ENCODE data around the gene NRG2. TPM values are rescaled to one million over a fixed set of nuclear protein-coding genes. Genes with fewer than 3 reads are reported as not detected.

The NRG2 gene
- total and polyA plus RNA-seq, 2 of the 4 experiments (the other 2 are of a cell fraction), result 0.18 TPM; not detected in 1

DNA sequence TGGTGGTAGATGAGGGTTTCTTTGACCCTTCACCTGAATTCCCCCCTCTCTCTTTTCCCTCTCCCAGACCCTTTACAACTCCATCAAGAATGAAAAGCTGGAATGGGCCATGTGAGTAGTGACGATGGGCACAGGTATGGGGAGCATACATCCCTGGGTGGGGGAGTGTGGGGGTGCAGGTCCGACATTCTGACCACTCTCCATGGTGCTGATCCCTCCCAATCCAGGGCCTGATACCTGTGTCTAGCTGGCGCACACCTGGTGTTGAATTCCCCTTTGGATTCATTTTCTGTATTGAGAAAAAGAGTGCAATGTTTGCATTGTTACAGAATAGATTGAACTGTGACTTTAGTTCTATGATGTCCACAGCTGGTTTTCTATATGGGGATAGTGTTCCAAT is 207.4 kb downstream of the NRG2 start:
- no peak overlapping the region for H3K14ac ChIP-seq (replicated peaks; ENCODE audit: low read depth, low read length)
- no peak overlapping the region for H4K5ac ChIP-seq (ENCODE audit: low read depth, low read length)
- H3K18ac ChIP-seq (ENCODE audit: low read depth, low read length), result no peak overlapping the region
- H2BK20ac ChIP-seq (ENCODE audit: low read depth, low read length), result no peak overlapping the region
- no peaks in the 10 kb centered on the region for H3K79me1 ChIP-seq (ENCODE audit: low read depth in 1 of 2, low read length in 2 of 2)
- POLR2A ChIA-PET (ENCODE audit: unreplicated experiment), result no interaction called here
- no peak overlapping the region for H3K4me3 ChIP-seq (ENCODE audit: insufficient read depth, low read depth, low read length)
- no peak overlapping the region for H4K8ac ChIP-seq (ENCODE audit: low read depth in 2 of 2, low read length in 2 of 2)
- H3K27ac ChIP-seq (ENCODE audit: insufficient read depth, low read length), result no peak overlapping the region
- dilution Hi-C loops (cut with HindIII; ENCODE audit: low sequenced_read_pairs, unreplicated experiment) (no loop called here), in situ Hi-C loops (cut with MboI; ENCODE audit: low sequenced_read_pairs) (no loop called here), intact Hi-C loops (cut with micrococcal nuclease) (no loop called here)
- ATAC-seq (ENCODE audit: low read depth), result no peak
- no peak for DNase-seq
- TF ChIP-seq NFE2L2 (IDR thresholded peaks at IDR 0.05; ENCODE audit: low read depth, low read length), result no peak
- TF ChIP-seq ELK1 (IDR thresholded peaks at IDR 0.05; ENCODE audit: borderline replicate concordance, low read depth, low read length), result no peak
- no peak for TF ChIP-seq RCOR1 (IDR thresholded peaks at IDR 0.05; ENCODE audit: insufficient replicate concordance, low read length)
- TF ChIP-seq, protein P1, sequence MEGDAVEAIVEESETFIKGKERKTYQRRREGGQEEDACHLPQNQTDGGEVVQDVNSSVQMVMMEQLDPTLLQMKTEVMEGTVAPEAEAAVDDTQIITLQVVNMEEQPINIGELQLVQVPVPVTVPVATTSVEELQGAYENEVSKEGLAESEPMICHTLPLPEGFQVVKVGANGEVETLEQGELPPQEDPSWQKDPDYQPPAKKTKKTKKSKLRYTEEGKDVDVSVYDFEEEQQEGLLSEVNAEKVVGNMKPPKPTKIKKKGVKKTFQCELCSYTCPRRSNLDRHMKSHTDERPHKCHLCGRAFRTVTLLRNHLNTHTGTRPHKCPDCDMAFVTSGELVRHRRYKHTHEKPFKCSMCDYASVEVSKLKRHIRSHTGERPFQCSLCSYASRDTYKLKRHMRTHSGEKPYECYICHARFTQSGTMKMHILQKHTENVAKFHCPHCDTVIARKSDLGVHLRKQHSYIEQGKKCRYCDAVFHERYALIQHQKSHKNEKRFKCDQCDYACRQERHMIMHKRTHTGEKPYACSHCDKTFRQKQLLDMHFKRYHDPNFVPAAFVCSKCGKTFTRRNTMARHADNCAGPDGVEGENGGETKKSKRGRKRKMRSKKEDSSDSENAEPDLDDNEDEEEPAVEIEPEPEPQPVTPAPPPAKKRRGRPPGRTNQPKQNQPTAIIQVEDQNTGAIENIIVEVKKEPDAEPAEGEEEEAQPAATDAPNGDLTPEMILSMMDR (conservative IDR thresholded peaks at IDR 0.05; ENCODE audit: low read depth, low read length), result no peak
- no peak for TF ChIP-seq FOS (IDR thresholded peaks at IDR 0.05; ENCODE audit: low read depth, low read length)
- no peak for TF ChIP-seq MAZ (IDR thresholded peaks at IDR 0.05; ENCODE audit: borderline replicate concordance, low read depth, low read length)
- no peak for TF ChIP-seq BHLHE40 (IDR thresholded peaks at IDR 0.05; ENCODE audit: low read depth, low read length)
- TF ChIP-seq SMC3 (IDR thresholded peaks at IDR 0.05; ENCODE audit: low read depth, low read length), result no peak
- no peak for TF ChIP-seq MXI1 (IDR thresholded peaks at IDR 0.05; ENCODE audit: borderline replicate concordance, low read depth, low read length)
- no peak for TF ChIP-seq RAD21 (IDR thresholded peaks at IDR 0.05; ENCODE audit: low read length)
- TF ChIP-seq CEBPB (IDR thresholded peaks at IDR 0.05; ENCODE audit: low read depth, low read length), result no peak
- TF ChIP-seq MAFK (IDR thresholded peaks at IDR 0.05; ENCODE audit: low read depth, low read length), result no peak
- no peak for TF ChIP-seq RFX5 (IDR thresholded peaks at IDR 0.05; ENCODE audit: low read depth, low read length)
- no peak for TF ChIP-seq POLR2A (IDR thresholded peaks at IDR 0.05; ENCODE audit: low read depth, low read length)
- no peak for TF ChIP-seq CHD1 (IDR thresholded peaks at IDR 0.05; ENCODE audit: low read depth, low read length)
- TF ChIP-seq, protein P2, sequence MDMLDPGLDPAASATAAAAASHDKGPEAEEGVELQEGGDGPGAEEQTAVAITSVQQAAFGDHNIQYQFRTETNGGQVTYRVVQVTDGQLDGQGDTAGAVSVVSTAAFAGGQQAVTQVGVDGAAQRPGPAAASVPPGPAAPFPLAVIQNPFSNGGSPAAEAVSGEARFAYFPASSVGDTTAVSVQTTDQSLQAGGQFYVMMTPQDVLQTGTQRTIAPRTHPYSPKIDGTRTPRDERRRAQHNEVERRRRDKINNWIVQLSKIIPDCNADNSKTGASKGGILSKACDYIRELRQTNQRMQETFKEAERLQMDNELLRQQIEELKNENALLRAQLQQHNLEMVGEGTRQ (IDR thresholded peaks at IDR 0.05; ENCODE audit: low read depth, low read length), result no peak
- no peaks in the 10 kb centered on the region for H4K20me1 ChIP-seq (ENCODE audit: insufficient read depth, low read length)
- H4K91ac ChIP-seq (ENCODE audit: insufficient read depth, low read depth, low read length), result no peak overlapping the region
- no peak overlapping the region for H3K9ac ChIP-seq (ENCODE audit: low read depth, low read length)
- H3K56ac ChIP-seq (ENCODE audit: extremely low read depth, insufficient read depth, low read length), result no peak overlapping the region
- no peak overlapping the region for H2AFZ ChIP-seq (replicated peaks; ENCODE audit: low read length, poor library complexity)
- no peaks in the 10 kb centered on the region for H3K36me3 ChIP-seq (ENCODE audit: control insufficient read depth, insufficient read depth, low read length)
- no peak overlapping the region for H2BK15ac ChIP-seq (ENCODE audit: low read depth, low read length)
- no peaks in the 10 kb centered on the region for H3K9me1 ChIP-seq (ENCODE audit: insufficient read depth, low read length)
- no peak overlapping the region for H3K23ac ChIP-seq (ENCODE audit: low read depth, low read length)
- no peak overlapping the region for H2BK5ac ChIP-seq (ENCODE audit: low read depth, low read length, poor library complexity, severe bottlenecking)
- H3K9me3 ChIP-seq (ENCODE audit: control insufficient read depth, insufficient read depth, low read length), result no peaks in the 10 kb centered on the region
- H3K4me1 ChIP-seq (ENCODE audit: control insufficient read depth, insufficient read depth, low read length), result no peaks in the 10 kb centered on the region
- BruUV-seq (replicated peaks), result no TSS peak
- no peak overlapping the region for H2AK9ac ChIP-seq (replicated peaks; ENCODE audit: low read depth, low read length, poor library complexity)
- CTCF ChIA-PET, result no interaction called here
- no CpG with 5 or more reads among the region's 3 CpGs for WGBS, 2 experiments (ENCODE audit: extremely low coverage in 2 of 2, insufficient read length in 1 of 2)
- H2AK5ac ChIP-seq (ENCODE audit: low read depth, low read length), result no peak overlapping the region
- H3K4me2 ChIP-seq (ENCODE audit: low read depth, low read length), result no peak overlapping the region
- H3K27me3 ChIP-seq (ENCODE audit: control insufficient read depth, insufficient read depth, low read length), result peaks cover 17% of the 10 kb centered on the region
- no peak overlapping the region for H2BK120ac ChIP-seq (ENCODE audit: low read depth, low read length)
- no peak overlapping the region for H3K4ac ChIP-seq (ENCODE audit: low read depth, low read length)

Data from IMR-90 (cell line).